Measurements from ENCODE around the gene TUBB2A. TPM values are rescaled to one million over a fixed set of nuclear protein-coding genes. Genes with fewer than 3 reads are reported as not detected.
A peak's percentile ranks its signal among the peaks of the same experiment; 100 is the strongest.
"Not testable (repeated sequence)": the region's sequence is repeated elsewhere in the genome, so short reads cannot be mapped to it uniquely, and the experiment has no call there.

TUBB2A gene
- total RNA-seq, 1 donor = 45.5 TPM

DNA sequence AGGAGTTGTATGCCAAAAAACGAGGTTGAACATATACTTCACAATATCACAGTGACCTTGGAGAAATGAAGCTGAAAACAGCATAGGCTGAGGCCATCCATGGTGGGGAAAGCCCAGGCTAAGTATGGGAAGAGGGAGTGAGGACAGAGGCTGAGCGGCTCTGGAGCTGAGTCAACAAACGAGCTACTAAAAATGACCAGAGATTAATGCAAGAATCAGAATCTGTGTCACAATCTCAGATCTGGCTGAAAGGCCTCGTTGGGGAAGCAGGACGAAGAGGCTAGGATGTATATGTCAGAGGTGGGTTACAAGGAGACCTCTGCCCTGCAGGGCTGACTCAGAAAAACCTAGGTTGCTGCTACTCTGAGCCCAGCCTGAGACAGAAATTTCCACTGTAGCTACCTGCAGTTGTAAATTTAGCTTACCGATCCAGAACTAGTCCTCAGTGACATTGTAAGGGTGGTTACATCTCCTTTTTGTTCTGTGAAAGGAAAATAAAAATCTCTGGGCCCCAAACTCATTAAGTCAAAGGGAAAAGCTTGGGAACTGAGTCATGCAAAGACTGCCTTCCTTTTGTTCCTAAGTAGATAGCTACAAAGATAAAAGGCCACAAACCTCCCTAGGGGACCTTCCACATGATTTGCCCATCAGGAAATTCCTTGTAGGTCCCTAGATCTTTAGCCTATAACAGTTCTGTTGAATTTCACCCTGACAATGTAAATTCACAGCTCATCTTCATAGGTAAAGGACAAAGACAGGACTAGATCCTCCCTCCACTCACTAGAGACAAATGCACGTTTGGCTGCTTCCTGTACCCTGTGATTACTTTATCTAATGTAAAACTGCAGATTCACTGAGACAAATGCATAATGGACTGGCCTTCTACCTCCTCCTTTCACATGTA lies 8.5 kb upstream of the TUBB2A start:
- H3K4me3 ChIP-seq (ENCODE audit: low read depth, low read length) = no peak overlapping the region
- TF ChIP-seq, protein P1, sequence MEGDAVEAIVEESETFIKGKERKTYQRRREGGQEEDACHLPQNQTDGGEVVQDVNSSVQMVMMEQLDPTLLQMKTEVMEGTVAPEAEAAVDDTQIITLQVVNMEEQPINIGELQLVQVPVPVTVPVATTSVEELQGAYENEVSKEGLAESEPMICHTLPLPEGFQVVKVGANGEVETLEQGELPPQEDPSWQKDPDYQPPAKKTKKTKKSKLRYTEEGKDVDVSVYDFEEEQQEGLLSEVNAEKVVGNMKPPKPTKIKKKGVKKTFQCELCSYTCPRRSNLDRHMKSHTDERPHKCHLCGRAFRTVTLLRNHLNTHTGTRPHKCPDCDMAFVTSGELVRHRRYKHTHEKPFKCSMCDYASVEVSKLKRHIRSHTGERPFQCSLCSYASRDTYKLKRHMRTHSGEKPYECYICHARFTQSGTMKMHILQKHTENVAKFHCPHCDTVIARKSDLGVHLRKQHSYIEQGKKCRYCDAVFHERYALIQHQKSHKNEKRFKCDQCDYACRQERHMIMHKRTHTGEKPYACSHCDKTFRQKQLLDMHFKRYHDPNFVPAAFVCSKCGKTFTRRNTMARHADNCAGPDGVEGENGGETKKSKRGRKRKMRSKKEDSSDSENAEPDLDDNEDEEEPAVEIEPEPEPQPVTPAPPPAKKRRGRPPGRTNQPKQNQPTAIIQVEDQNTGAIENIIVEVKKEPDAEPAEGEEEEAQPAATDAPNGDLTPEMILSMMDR (IDR thresholded peaks at IDR 0.05; ENCODE audit: insufficient read depth, low read length) = no peak
- peak; percentile 73 for DNase-seq (ENCODE audit: low read depth)

DNA sequence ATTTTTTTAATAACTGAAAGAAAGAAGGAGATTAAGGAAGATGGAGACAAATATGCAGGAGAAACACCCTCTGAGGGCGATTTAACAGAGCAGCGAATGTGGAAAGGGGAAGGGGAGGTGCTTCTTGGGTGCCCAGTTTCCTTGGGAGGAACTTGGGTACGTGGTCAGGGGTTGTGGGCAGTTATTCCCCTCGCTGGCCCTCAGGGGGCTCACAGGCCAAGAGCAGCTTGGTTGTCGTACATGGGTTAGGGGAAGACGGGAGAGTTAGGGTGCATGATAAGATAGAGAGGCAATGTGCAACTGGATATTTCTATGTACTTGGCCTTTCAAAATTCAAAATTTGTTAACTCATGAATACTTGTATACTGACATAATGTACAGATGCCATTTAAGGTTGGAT lies 7.0 kb upstream of the TUBB2A start:
- DNase-seq (ENCODE audit: low read depth) = no peak
- TF ChIP-seq, protein P1 (IDR thresholded peaks at IDR 0.05; ENCODE audit: insufficient read depth, low read length) = no peak
- no peak overlapping the region for H3K4me3 ChIP-seq (ENCODE audit: low read depth, low read length)

DNA sequence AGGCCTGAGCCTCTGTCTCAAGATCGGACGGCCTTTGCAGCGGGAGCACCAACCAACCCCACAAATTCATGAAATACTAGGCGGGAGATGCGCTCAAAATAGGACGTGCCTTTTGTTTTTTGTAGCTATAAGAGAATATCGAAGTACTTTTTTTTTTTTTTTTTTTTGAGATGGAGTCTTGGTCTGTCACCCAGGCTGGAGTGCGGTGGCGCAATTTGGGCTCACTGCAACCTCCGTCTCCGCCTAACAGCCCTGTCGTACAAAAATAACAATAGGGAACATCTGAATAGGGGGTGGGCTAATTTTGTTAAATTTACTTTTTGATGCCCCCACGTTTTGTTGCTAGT lies 5.9 kb upstream of the TUBB2A start:
- peak overlapping the region; percentile 72 for H3K4me3 ChIP-seq (ENCODE audit: low read depth, low read length)
- TF ChIP-seq, protein P1 (IDR thresholded peaks at IDR 0.05; ENCODE audit: insufficient read depth, low read length) = no peak
- peak; percentile 19 for DNase-seq (ENCODE audit: low read depth)

DNA sequence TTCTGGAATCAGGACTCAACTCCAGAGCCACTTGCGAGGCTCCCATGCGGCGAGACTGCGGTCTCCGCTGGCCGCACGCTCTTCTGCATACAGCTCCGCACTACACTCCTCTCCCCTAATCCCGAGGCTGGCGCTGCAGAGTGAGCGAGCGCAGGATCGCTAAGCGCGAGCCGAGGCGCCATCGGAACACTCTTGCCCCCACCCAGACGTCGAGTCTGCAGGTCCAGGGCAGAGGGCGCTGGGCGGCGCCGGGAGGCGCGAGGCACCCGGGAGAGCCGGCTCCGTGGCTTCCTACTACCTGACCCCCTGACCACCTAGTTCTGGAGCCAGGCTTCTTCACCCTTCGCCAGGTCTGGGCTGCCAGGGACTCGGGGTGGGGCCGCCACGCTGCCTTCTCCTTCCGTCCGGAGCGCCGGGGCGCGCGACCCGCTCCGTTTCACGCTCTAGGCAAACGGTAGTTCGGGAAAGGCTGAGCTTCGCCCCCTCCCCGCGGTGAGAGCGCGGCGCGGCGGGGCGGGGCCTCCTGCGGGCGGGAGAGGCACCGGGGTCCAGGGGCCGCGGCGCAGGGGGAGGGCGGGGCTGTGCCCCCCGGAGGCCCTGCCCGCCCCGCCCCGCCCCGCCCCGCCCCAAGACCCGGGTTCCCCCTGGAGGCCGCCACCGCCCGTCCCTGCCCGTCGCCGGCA lies 5.4 kb upstream of the TUBB2A start:
- DNase-seq (ENCODE audit: low read depth) = peak; percentile 70
- peak overlapping the region; percentile 72 for H3K4me3 ChIP-seq (ENCODE audit: low read depth, low read length)
- TF ChIP-seq, protein P1 (IDR thresholded peaks at IDR 0.05; ENCODE audit: insufficient read depth, low read length) = peak; percentile 17

DNA sequence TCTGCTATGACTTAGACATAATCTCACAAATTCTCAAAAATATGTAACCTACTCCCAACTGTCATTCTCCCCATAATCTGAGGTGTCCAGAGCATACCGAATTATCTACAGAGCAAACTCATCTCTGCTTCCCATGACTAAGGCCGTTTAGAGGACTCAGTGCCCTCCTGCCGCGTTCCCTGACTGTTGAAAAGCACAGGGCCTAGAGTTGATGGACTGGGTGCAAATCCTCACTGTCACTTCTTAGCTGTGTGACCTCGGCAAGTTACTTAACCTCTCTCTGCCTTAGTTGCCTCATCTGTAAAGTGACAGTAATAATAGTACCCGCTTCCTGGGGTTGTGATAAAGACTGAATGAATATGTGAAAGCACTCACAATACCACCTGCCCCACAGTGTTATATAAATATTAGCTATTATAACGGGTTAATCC lies 4.7 kb upstream of the TUBB2A start:
- no peak overlapping the region for H3K4me3 ChIP-seq (ENCODE audit: low read depth, low read length)
- DNase-seq (ENCODE audit: low read depth) = no peak
- TF ChIP-seq, protein P1 (IDR thresholded peaks at IDR 0.05; ENCODE audit: insufficient read depth, low read length) = no peak

DNA sequence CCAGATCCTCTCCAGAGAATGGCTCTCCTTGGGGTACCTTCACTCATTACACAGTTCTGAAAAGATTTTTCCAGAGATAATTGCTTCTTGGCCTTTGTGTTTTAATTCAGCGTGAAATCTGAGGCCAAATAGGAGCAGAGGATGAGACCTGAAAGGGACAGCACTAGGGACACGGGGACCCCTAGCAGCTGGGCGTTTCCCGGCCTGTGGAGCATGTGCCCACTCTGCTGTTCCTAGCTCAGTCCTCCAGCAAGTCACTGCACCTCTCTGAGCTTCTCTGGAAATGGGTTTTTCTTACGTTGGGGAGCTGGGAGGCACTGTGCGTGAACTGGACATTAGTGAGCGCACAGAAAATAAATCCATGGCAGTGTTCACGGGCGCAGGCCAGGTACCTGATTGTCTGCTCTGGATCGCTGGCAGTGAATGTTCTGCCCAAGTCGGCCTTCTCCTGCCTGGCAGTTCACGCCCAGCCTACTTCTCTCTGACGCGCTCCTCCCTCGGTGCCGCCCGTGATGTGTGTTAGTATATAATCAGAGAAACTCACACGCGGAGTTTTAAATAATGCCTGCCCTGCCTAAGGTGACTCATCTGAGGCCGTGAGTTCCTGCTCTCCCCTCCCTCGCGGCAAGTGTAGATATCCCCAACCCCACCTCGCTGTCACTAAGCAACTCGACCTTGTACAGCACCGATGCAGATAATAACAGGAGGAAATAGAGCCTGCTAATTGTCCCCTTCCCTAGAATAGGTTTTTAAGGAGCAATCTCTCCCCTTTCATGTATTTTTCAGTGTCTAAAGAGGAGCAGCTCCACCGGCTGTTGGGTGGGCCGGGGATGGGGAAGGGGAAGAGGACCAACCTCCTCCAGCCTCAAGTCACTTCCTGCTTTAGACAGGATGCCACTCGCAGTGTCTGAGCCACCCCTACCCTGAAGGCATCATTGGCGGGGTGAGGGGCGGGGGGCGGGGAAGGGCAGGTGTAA lies 2.7 kb upstream of the TUBB2A start:
- no peak for DNase-seq (ENCODE audit: low read depth)
- TF ChIP-seq, protein P1 (IDR thresholded peaks at IDR 0.05; ENCODE audit: insufficient read depth, low read length) = no peak
- no peak overlapping the region for H3K4me3 ChIP-seq (ENCODE audit: low read depth, low read length)

DNA sequence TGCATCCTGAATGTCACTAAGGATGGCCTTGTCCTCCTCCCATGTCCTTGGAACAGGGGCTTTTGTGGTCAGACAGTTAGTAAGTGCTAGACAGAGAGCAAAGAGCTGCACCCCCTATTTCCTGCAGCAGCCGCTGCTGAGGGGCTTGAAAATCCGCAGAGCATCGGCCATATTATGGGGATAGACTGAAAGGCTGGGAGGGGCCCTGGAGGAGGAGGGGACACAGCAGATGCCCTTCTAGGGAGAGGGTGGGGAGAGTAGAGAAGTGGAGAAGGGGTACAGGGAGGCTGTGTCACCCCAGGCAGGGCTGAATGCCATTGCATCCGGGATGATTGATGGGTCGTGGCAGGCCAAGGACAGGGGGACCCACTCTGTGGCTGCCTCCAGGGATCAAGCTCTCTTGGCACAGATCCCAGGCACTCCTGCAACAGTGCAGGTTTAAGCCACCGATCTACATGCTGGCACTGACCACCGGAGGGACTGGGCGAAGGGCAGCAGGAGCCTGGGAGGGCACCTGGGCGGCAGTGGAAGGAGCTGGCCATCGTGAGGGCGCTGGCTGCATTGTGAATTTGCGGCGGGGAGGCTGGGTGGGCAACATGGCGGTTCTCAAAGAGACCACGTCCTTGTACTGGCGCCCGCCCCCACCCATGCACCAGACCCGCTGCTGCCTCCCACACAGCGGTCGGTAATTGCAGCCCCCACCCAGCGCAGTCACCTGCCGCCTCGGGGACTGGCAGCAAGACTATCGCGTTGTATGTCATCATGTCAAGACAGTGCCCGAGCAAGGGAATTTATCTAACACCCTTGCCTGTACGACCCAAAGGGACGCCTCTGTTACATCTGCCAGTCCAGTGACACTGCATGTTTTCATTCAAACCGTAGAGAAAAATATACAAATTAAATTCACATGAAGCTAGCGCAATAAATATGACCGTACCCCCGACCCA lies 887 bp downstream of the TUBB2A start:
- DNase-seq (ENCODE audit: low read depth) = not testable (repeated sequence)
- peak overlapping the region; percentile 87 for H3K4me3 ChIP-seq (ENCODE audit: low read depth, low read length)

DNA sequence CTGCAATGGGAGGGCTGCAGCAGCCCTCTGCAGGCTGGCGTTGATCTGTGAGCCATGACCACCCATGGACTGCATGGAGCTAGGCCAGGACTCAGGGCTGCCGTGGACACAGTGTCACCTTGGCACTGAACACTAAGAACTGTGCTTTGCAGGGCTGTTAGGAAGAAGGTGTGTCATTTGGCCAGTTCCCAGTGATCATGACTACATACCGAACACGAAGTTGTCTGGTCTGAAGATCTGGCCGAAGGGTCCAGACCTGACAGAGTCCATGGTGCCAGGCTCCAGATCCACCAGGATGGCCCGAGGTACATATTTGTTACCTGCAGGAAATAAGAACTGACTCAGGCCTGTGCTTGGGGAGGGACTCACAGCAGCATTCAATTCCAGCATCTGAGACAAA lies 1.9 kb downstream of the TUBB2A start:
- not testable (repeated sequence) for DNase-seq (ENCODE audit: low read depth)
- H3K4me3 ChIP-seq (ENCODE audit: low read depth, low read length) = peak overlapping the region; percentile 31

All from fibroblast of the aortic adventitia (primary cell).